Nephron progenitor cell (in vitro differentiated cells): Measurements from ENCODE around the gene APOBEC3A.
"Not testable (repeated sequence)": the region's sequence is repeated elsewhere in the genome, so short reads cannot be mapped to it uniquely, and the experiment has no call there.

Experiments used
- DNase-seq: peaks from one replicate; pipeline ENCODE4 v3.0.0; 2021
- H3K27ac Mint-ChIP-seq: 2 replicates; pipeline ENCODE4 v1.8.0; 2021; ENCODE audit warnings: mild to moderate bottlenecking, moderate library complexity, mixed read lengths
- H3K27me3 Mint-ChIP-seq: 2 replicates; pipeline ENCODE4 v1.8.0; 2021; ENCODE audit warnings: mild to moderate bottlenecking, low read depth, mixed read lengths; ENCODE audit not compliant: poor library complexity
- H3K36me3 Mint-ChIP-seq: 2 replicates; pipeline ENCODE4 v1.8.0; 2021; ENCODE audit warnings: low read depth, mixed read lengths
- H3K4me1 Mint-ChIP-seq: 2 replicates; pipeline ENCODE4 v1.8.0; 2021; ENCODE audit warnings: mixed read lengths
- H3K4me3 Mint-ChIP-seq: 2 replicates; pipeline ENCODE4 v1.8.0; 2021; ENCODE audit warnings: mild to moderate bottlenecking, moderate library complexity, mixed read lengths
- H3K9me3 Mint-ChIP-seq: 2 replicates; pipeline ENCODE4 v1.8.0; 2021; ENCODE audit warnings: mild to moderate bottlenecking, moderate library complexity, mixed read lengths
- CTCF ChIP-seq: fragments of 200-600 bp; sonication (generic); IDR thresholded peaks from 2 replicates; pipeline ENCODE4 v1.5.0; 2021; ENCODE audit warnings: antibody characterized with exemption

APOBEC3A gene

GRCh38 chr22:38954414-38955043 lies 2.9 kb upstream of the APOBEC3A start:
- Mint-ChIP-seq H3K4me1 (peaks cover 20% of the 10 kb centered on the region), H3K27me3 (peaks cover 29% of the 10 kb centered on the region), H3K27ac (no peak overlapping the region), H3K9me3 (no peaks in the 10 kb centered on the region), H3K4me3 (no peak overlapping the region), H3K36me3 (no peaks in the 10 kb centered on the region)
- no peak for DNase-seq
- TF ChIP-seq CTCF, result no peak

- TF ChIP-seq CTCF, result no peak
- Mint-ChIP-seq H3K4me3 (no peak overlapping the region), H3K36me3 (no peaks in the 10 kb centered on the region), H3K27ac (no peak overlapping the region), H3K27me3 (peaks cover 29% of the 10 kb centered on the region), H3K4me1 (peaks cover 12% of the 10 kb centered on the region), H3K9me3 (no peaks in the 10 kb centered on the region)
- no peak for DNase-seq
These were observed 2.0 kb upstream of the APOBEC3A start for GRCh38 chr22:38955250-38955905.

- DNase-seq, result no peak
- Mint-ChIP-seq H3K4me1 (peaks cover 8% of the 10 kb centered on the region), H3K4me3 (no peak overlapping the region), H3K27ac (no peak overlapping the region), H3K36me3 (no peaks in the 10 kb centered on the region), H3K27me3 (peaks cover 29% of the 10 kb centered on the region), H3K9me3 (no peaks in the 10 kb centered on the region)
- TF ChIP-seq CTCF, result no peak
These were observed 1.5 kb upstream of the APOBEC3A start for GRCh38 chr22:38955926-38956325.

GRCh38 chr22:38956551-38956950 lies 858 bp upstream of the APOBEC3A start:
- H3K27ac Mint-ChIP-seq, result no peak overlapping the region
- no peaks in the 10 kb centered on the region for H3K36me3 Mint-ChIP-seq
- no peak overlapping the region for H3K4me3 Mint-ChIP-seq
- no peak for TF ChIP-seq CTCF
- no peak for DNase-seq
- H3K27me3 Mint-ChIP-seq, result peaks cover 30% of the 10 kb centered on the region
- peaks cover 8% of the 10 kb centered on the region for H3K4me1 Mint-ChIP-seq
- H3K9me3 Mint-ChIP-seq, result no peaks in the 10 kb centered on the region

- Mint-ChIP-seq H3K36me3 (no peaks in the 10 kb centered on the region), H3K4me1 (peaks cover 10% of the 10 kb centered on the region), H3K27me3 (peaks cover 33% of the 10 kb centered on the region), H3K9me3 (no peaks in the 10 kb centered on the region), H3K4me3 (no peak overlapping the region), H3K27ac (no peak overlapping the region)
- no peak for TF ChIP-seq CTCF
- no peak for DNase-seq
These were observed 620 bp downstream of the APOBEC3A start for GRCh38 chr22:38957808-38958650.

GRCh38 chr22:38958651-38958943 lies 1.2 kb downstream of the APOBEC3A start:
- H3K27me3 Mint-ChIP-seq, result peaks cover 30% of the 10 kb centered on the region
- H3K4me1 Mint-ChIP-seq, result peaks cover 16% of the 10 kb centered on the region
- H3K9me3 Mint-ChIP-seq, H3K36me3 Mint-ChIP-seq, H3K27ac Mint-ChIP-seq, DNase-seq, H3K4me3 Mint-ChIP-seq: not testable (repeated sequence)
